CD4-positive, alpha-beta T cell treated with Interleukin-21 for 1 hour (primary cell): ENCODE results near the gene PGS1.

Experiments used
- DNase-seq: peaks from one replicate; pipeline ENCODE4 v3.0.0-alpha.2; 2020

PGS1 gene

DNA sequence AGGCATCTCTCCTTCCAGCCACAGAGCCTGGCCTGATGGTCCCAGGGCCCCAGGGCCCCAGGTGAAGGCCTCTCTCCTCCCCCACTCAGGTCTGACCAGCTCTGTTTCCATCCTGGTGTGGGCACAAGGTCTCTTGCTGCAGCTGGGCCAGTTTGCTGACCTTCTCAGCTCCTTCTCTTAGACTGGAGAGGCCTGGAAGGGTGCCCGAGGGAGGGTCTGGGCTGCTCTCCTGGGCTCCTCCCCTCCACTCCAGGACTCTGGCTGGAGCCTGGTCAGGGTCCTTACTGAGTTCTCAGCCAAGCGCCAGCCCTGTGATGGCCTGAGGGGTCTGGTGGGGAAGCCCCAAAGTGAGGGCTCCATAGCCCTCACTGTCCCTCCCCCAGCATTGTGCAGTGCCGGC is 31.0 kb upstream of the PGS1 start:
- DNase-seq: no peak

DNA sequence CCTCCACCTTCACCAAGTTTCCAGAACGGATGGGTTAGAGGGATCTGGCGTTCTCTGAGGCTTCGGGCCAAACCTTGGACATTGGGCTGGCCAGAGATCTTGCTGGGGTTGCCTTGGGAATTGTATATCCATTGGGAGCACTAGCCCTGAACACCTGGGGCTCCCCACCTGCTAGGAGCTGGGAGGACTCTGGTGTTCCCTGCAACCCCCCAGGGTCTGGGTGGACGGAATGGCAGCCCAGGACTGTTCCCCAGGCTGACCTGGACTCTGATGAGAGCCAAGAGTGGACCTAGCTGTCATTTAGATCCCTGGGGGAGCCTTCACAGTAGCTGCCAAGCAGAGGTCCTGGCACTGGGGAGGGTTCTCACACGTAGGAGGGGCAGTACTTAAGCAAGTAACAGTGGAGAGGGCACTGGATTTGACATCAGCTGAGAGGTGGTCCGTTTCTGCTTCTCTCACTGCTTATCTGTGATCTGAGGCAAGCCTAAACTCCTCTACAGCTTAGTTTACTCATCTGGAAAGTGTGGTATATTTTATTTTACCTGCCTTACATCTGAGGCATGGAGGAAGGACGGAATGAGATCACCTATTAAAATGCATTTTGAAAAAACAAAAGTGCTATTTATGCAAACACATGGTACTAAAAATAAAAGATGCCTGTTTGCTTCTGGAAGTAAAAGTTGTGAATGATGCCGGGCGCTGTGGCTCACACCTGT is 30.2 kb upstream of the PGS1 start:
- no peak for DNase-seq

DNA sequence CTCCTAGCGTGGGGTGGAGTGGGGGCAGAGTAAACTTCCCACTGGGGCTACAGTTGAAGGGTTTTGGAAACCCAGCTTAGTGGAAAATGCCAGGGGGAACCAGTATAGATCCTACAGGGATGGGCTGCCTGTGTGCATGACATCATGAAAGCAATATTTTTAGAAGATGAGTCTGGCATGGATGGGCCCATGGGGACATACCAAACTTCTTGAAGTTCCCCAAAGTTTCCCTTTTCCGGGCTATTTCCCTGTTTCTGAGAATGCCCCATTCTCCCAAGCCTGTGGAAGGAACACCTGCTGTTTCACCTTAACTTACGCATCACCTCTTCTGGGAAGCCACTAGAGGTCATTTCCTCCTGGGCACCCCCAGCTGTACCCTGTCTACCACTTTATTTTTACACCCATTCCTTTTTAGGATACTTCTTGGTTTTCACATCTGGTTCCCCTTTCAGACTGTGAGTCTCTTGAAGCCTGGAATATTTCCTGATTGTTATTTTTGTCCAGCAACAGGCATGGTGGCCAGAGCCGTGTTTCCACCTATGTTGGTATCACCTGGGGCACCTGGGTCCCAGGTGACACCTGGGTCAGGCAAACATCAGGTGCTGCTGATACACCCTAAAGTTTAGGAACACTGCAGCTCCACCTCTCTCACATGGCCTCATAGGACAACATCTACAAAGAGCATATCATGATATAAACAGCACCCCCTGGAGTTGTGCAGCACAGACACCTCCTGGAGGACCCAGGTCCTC is 28.4 kb upstream of the PGS1 start:
- no peak for DNase-seq

DNA sequence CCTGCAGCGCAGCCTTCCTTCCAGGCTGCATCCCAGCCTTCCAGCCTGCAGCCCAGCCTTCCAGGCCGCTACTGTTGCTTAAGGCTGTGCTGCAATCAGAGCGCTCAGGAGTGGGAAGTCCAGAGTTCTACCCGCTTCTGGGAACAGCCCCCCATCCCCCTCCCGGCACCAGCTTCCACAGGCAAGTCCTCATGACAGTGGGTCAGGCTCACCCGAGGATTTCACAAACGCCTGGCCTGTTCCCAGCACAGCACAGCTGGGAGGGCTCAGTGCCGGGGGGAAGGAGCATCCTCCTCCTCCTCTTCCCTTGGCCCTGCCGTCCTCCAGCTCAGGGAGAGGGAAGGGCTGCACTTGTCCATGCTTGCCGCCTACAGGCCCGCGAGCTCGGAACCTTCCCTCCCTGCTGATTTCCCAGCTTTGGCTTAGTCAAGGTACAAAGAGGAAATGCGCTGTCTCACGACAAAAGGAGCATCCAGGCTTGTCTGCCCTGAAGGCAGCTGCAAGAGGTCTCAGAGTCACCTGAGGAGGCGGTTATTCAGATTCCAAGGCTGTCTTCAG is 26.9 kb upstream of the PGS1 start:
- no peak for DNase-seq

DNA sequence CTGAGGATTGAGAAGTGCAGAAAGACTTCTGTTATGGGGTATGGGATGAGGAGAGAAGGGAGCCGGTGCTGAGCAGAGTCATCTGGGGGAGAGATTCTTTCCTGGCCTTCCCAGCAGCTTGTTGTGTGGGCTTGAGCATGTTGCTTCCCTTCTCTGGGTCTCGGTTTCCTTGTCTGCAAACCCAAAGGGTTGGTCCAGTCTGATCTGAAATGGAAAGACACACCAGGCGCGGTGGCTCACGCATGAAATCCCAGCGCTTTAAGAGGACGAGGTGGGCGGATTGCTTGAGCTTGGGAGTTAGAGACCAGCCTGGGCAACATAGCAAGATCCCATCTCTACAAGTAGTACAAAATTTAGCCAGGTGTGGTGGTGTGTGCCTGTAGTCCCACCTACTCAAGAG is 24.6 kb upstream of the PGS1 start:
- DNase-seq: no peak

DNA sequence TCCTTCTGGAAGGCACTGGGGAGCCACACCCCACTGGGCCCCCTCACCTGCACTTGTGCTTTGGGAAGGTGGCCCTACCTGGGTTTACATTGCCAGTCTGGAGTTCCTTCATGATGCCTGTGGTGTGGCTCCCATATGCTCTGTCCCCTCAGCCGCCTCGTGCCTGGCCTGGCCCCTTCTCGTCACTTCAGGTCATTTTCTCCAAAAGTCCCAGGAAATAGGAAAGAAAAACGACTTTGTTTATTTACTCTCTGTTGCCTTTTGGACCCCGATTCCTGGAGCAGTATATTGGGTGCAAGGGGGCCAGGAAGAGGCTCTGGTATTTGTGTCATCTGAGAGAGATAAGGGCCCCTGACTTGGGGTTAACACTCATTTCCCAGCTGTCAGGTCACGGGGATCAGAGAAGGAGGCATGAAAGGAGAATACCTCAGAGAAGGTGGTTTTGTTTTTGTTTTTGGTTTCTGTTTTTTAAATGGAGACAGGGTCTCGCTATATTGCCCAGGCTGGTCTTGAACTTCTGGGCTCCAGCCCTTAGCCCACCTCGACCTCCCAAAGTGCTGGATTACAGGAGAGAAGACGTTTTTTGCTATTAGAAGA is 23.3 kb upstream of the PGS1 start:
- peak; percentile 74 for DNase-seq

DNA sequence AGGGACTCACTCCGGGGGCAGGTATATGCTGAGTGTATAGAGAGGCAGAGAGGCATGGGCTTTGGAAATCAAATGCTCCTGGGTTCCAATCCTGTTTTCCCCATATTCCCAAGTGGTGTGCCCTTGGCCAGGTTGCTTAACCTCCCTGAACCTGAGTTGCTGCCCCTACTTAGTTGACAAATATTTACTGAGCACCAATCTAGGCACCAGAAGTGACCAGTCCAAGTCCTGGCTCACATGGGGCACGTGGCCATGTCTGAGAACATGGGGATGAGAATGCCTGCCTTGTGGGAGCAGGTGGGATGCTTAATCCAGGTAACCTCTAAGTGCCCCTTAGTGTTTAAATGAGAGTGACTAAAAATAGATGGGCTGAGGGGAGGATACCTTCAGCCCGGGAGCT is 22.7 kb upstream of the PGS1 start:
- no peak for DNase-seq

DNA sequence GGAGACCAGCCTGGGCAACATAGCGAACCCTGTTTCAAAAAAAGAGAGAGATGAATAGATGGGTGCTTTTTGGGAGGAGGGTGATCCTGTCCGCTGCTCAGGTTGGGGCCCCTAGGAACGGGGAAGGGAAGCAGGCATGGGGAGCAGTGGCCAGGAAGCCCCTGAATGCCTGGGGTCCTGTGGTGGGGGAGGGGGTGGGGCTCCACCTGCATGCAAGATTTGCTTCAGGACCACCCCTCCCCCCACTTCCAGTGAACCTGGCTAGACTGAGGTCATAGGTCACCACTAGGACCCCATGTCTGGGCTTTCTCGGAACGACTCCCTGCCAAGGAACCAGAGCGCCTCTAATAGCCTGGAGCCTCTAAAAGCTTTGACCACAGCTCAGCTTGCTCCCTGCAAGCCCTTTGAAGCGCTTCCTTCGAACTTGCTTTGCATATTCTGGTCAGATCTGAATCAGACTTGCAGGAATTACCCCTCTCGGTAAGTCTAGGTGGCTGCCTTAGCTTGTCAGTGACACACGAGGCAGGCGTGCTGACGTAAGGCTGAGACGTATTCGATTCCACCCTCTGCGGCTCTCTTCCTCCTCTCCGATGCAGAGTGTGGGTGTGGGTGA is 22.2 kb upstream of the PGS1 start:
- DNase-seq: peak; percentile 96

DNA sequence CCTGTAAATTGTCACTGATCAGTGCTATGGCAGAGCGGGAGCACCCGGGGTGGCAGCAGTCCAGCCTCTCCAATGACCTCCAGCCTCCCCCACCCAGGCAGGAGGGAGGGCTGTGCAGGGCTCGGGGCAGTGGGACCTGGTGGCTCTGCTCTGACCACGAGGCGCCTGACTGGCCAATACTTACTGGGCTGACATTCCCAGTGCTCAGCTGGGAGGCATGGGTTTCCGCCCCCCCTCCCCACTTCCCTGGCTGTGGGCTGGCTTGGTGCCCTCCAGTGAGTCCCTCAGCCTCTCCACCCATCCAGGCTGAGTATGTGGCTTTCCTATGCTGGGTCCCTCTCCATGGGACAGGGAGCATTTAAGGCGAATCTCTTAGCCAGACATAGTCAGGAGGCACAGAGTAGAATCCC is 21.3 kb upstream of the PGS1 start:
- peak; percentile 47 for DNase-seq

DNA sequence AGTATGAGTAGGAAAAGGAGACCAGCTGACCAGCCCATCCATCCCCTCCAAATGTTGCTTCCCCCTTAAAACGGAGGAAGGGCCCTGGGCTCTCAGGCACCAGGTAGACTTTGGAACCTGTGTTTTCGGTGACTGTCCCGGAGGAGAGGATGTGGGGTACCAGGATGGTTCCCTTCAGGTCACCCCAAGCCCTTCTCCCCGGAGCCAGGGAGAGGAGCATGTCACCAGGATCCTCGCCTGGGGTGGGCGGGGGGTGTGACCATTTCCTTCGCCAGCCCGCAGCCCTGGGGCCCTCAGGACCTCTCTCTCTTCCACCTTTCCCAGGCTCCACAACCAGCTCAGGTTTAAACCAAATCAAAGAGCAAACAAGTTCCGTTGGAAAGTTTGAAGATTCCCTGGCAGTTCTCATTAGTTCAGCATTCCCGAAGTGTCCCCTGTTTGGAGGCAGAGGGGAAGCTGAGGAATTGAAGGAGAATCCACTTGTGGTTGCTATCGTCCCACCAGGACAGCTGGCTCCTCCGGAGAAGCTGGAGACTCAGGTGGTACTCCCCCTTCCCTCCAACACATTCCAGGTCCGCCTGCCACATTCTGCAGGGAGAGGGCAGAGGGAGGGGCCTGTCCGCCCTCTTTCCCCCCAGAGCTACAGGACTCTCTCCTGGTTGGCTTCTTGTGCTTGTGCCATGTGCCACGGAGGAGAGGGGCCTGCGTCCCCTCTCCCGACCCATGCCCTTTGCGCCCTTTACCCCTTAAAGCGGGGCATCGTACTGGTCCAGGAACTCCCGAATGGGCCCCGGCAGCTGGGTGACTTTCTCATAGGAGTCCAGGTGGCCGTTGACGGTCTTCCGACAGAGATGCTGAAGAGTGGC is 20.5 kb upstream of the PGS1 start:
- DNase-seq: peak; percentile 26

DNA sequence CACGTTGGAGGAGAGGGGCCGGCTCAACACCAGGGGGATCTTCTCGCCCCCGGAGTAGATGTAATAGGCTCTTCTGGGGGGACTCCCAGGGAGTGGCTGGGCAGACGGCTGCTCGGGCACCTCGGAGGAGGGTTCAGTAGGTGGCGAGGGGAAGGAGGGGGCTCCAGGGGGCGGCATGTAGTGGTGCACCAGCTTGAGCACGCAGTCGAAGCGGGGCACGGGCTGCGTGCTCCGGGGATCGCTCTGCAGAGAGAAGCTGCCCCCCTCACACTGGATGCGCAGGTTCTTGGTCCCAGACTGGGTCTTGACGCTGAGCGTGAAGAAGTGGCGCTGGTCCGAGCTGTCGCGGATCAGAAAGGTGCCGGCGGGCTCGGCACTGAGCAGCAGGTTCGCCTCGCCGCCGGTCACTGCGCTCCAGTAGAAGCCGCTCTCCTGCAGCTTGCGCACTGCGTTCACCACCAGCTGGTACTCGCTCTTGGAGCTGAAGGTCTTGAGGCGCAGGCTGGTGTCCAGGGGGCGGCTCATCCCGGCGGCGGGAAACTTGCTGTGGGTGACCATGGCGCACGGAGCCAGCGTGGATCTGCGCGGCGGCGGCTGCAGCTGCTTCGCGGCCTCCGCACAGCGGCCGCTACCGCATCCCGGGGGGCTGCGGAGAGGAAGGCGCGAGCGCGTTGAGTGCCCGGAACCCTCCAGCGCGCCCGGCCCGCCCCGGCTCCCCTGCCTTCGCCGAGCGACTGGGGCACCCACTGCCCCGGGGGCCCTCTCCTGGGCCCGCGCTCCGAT is 19.7 kb upstream of the PGS1 start:
- no peak for DNase-seq

DNA sequence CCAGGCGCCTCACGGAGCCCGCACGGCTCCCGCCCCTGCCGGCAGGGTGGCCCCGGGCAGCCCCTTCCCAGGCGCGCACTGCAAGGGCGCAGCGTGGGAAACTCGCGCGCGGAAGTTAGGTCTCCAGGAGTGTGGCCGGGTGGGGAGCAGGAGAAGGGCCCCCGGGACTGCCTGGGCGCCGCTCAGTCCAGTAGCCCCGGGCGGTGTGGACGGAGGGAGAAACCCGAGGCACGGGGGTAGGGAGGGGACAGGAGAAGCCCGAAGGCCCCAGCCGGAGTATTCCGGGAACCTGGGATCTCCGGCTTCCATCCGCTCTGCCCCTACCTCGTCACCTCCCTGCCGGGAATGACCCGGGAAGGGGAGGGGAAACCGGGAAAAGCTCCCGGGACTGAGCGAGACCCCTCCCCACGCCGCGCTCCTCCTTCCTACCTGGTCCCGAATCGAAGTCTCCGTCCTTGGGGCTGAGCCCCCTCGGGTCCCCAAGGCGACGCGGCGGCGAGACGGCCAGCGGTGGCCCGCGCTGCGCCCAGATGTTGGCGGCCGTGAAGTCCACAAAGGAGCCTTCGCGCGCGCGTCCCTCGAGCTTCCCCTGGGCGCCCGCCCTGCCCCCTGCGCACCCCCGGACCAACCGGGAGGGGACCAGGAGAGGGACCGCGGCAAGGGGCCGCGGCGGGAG is 19.0 kb upstream of the PGS1 start:
- peak; percentile 48 for DNase-seq

DNA sequence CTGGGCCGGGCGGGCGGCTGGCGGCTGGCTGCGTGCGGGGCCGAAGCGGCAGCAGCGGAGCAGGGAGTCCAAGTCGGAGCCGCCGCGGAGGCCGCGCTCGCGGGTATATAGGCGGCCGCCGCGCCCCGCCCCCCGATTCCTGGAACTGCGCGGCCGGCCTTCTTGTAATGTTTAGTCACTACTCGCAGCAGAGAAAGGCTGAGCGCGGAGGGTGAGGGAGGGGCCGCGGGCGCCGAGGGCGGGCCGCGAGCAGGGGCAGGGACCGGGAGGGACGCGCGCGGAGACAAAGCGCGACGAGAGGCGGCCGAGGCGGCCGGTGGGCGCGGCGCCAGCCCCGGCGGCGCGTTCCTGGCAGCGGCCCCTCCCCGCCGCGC is 18.5 kb upstream of the PGS1 start, which contains the start of gene SOCS3:
TSS of gene SOCS3 (minus strand) at position 81 of the 374 bp plus-strand sequence. CDS start 982 bp downstream, outside the sequence.
- peak; percentile 98 for DNase-seq

DNA sequence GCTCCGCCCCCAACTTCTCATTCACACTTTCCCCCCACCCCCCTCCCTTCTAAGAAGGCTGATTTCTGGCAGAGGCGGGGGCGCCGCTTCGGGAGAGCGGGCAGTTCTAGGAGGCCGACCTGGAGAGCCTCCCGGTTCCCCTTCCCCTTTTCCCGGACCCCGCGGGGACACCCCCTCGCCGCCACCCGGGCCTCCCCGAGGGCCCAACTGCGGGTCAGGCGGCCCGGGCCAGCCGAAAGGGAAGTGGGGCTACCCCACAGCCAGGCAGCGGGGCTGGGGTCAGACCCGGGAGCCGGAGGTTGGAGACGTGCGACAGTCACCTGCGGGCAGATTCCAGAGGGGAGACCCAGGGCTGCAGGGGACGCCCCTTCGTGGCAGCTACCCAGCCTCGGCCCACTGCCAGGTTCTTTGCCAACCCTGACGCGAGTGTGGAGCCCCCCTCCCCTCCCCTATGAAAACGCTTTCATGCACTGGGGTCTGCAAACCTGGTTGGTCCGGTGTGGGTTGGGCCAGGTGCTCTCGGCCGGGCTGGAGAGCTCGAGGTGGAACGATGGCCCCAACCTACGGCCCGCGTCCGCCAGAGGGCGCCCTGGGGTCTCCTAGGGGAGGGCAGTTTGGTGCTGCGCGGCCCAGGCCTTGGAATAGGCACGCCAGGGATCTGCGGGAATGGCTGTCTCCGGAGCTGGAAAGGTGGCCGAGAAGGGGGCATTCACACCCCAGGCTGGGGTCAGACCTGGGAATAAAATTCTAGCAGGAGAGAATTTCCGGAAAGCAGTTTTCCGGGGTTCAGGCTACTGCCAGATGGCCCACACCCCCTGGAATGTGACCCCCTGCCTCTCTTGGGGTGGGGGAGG is 17.9 kb upstream of the PGS1 start:
- DNase-seq: peak; percentile 87

DNA sequence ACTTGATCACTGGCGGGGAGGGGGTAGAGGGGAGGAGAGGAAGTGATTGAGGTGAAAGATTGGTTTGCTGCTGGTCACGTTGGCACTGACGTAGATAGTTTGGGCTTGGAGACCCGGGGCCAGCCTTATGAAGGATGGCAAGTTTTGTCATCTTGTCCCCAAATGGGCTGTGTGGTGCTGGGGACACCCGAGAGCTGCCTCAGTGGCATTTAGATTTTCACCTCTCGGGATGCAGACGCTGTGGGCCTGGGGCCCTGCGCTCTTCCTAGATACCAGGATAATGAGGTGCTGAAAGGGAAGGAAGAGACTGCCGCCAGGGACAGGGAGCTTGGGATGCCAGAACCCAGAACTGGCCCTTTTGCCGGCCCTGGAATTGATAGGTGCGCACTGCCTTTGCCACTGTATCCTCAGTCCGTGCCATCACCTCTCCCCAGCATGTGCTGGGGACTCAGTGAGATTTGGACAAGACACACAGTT is 17.2 kb upstream of the PGS1 start:
- no peak for DNase-seq

DNA sequence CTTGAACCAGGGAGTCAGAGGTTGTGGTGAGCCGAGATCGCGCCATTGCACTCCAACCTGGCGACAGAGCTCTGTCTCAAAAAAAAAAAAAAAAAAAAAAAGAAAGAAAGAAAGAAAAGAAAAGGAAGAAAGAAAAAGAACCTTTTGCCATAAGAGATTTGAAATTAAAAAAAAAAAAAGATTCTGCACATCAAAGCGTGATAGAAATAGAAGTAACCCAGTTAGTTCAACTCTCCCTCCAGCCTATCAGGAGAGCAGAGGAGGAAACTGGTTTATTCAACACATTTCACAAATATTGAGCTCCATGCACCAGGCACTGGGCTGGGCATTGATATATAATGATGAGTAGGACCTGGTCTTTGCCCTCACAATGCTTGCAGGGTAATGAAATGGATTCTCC is 16.2 kb upstream of the PGS1 start:
- DNase-seq: no peak

DNA sequence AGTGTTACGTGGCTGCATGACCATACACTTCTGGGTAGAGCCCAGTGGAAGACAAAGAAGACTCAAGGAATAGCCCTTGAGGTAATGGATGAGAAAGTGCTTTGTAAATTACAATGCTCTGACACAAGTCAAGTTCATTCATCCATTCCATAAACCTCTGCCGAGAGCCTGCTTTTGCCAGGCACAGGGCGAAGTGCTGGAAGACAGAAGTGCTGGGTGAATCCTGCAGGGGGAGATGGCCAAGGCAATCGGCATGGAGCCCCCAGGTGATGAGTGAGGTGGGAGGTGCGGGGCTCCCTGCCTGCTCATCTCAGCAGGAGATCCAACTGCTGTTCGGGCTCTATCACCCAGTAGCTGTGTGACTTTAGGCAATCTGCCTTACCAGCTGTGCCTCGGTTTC is 15.8 kb upstream of the PGS1 start:
- DNase-seq: no peak

DNA sequence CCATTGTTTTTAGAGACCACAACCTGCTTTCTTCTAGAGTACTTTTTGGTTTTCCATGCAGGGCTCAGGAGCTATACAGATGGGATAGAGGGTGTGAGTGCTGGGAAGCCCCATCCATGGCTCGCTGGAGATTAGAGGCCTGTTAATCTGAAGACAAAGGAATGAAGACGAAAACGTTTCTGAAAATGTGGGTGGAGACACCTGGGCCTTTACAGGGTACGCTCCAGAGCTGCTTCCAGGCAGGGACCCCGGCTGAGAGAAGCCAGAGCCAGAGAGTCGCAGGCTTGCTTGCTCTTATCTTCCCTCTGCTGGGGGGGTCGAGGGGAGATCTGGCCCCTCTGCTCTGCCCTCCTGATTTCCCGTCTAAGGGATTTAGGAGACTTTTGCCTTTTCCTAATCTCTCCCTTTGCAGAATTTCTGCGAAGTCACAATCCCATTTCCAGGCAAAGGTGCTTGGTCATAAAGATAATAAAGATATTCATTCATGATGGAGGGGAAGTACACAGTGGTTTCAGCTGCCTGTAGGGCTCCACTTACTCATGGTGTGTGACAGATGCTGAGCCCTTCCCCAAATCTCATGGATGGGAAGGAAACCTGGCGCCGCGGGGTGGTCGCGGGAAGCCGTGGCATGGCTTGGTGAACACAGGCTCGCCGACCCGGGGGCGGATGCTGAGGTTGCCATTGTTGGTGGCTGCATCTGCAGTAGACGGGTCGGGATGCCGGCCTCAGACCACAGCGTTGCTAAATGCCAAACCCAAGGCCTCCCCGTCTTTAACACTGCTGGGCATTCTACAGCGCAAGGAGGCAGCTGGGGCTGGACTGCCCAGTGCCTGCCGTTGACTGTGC is 13.8 kb upstream of the PGS1 start:
- DNase-seq: no peak
